GM06990 (cell line): ENCODE data around the gene CACNA2D3.

Source experiments
- DNase-seq: peaks from one replicate; pipeline ENCODE4 v3.0.0-alpha.2; 2011; ENCODE audit not compliant: insufficient read length; ENCODE audit errors: extremely low read depth
- H3K27me3 ChIP-seq: replicated peaks from 2 replicates; pipeline ENCODE4 v1.6.0; 2011; ENCODE audit warnings: low read length; ENCODE audit not compliant: control insufficient read depth, insufficient read depth
- H3K36me3 ChIP-seq: 2 replicates; pipeline ENCODE4 v1.5.1; 2011; ENCODE audit warnings: low read length; ENCODE audit not compliant: control insufficient read depth, insufficient read depth
- H3K4me3 ChIP-seq: replicated peaks from 2 replicates; pipeline ENCODE4 v1.5.1; 2011; ENCODE audit warnings: low read depth, mild to moderate bottlenecking, control low read depth, low read length
- CTCF ChIP-seq: IDR thresholded peaks from 2 replicates; pipeline ENCODE4 v1.5.1; 2011; ENCODE audit warnings: low read length, control low read depth, mild to moderate bottlenecking, inconsistent platforms; ENCODE audit not compliant: insufficient read depth, poor library complexity, severe bottlenecking

Gene CACNA2D3

GRCh38 chr3:54906763-54907162 lies 784.4 kb downstream of the CACNA2D3 start:
- TF ChIP-seq CTCF = no peak
- no peaks in the 10 kb centered on the region for H3K36me3 ChIP-seq
- H3K4me3 ChIP-seq = no peak overlapping the region
- no peak for DNase-seq
- H3K27me3 ChIP-seq = no peaks in the 10 kb centered on the region; the same call in 1 of the 2 replicates

- no peak for TF ChIP-seq CTCF
- Histone ChIP-seq H3K4me3 (no peak overlapping the region), H3K36me3 (no peaks in the 10 kb centered on the region), H3K27me3 (no peaks in the 10 kb centered on the region; the same call in 1 of the 2 replicates)
- DNase-seq = no peak
These were observed 786.8 kb downstream of the CACNA2D3 start for GRCh38 chr3:54909191-54909590.

GRCh38 chr3:54914180-54914579 lies 791.8 kb downstream of the CACNA2D3 start:
- no peaks in the 10 kb centered on the region for H3K36me3 ChIP-seq
- H3K27me3 ChIP-seq = no peaks in the 10 kb centered on the region; the same call in 1 of the 2 replicates
- TF ChIP-seq CTCF = no peak
- no peak overlapping the region for H3K4me3 ChIP-seq
- no peak for DNase-seq

- DNase-seq = no peak
- Histone ChIP-seq H3K27me3 (no peaks in the 10 kb centered on the region), H3K4me3 (no peak overlapping the region), H3K36me3 (no peaks in the 10 kb centered on the region)
- TF ChIP-seq CTCF = no peak
These were observed 792.8 kb downstream of the CACNA2D3 start for GRCh38 chr3:54915181-54915580.

GRCh38 chr3:54915976-54916375 lies 793.6 kb downstream of the CACNA2D3 start:
- no peaks in the 10 kb centered on the region for H3K36me3 ChIP-seq
- DNase-seq = no peak
- no peaks in the 10 kb centered on the region for H3K27me3 ChIP-seq
- H3K4me3 ChIP-seq = no peak overlapping the region
- no peak for TF ChIP-seq CTCF

- H3K4me3 ChIP-seq = no peak overlapping the region
- H3K36me3 ChIP-seq = no peaks in the 10 kb centered on the region
- H3K27me3 ChIP-seq = no peaks in the 10 kb centered on the region
- no peak for TF ChIP-seq CTCF
- no peak for DNase-seq
These were observed 794.4 kb downstream of the CACNA2D3 start for GRCh38 chr3:54916732-54917131.
